Measurements from ENCODE around the gene SIRT5.

SIRT5 gene

DNA sequence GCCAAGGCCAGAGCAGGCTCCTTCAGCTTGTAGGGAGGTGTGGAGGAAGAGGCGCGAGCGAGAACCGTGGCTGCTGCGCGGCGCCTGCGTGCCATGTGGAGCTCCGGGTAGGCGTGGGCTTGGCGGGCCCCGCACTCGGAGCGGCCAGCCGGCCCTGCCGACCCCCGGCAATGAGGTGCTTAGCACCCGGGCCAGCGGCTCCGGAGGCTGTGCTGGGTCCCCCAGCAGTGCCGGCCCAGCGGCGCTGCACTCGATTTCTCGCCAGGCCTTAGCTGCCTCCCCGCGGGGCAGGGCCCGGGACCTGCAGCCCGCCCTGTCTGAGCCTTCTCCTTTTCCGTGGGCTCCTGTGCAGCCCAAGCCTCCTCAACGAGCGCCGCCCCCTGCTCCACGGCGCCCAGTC lies 32.9 kb upstream of the SIRT5 start:
- Histone ChIP-seq H3K79me2 (ENCODE audit: low read length) (no peaks in the 10 kb centered on the region), H3K27me3 (ENCODE audit: low read depth, low read length) (no peaks in the 10 kb centered on the region), H3K4me2 (ENCODE audit: low read length) (no peak overlapping the region), H3K36me3 (replicated peaks; ENCODE audit: low read depth, low read length) (no peaks in the 10 kb centered on the region), H4K20me1 (ENCODE audit: insufficient read depth, low read length) (no peaks in the 10 kb centered on the region), H2AFZ (ENCODE audit: low read depth, low read length) (no peak overlapping the region), H3K4me3 (ENCODE audit: low read length) (no peak overlapping the region), H3K9ac (ENCODE audit: low read length) (no peak overlapping the region), H3K4me1 (ENCODE audit: low read length) (no peaks in the 10 kb centered on the region), H3K27ac (ENCODE audit: low read length) (no peak overlapping the region), H3K9me3 (ENCODE audit: insufficient read depth, low read length) (no peaks in the 10 kb centered on the region)
- no peak for TF ChIP-seq EZH2phosphoT487 (IDR thresholded peaks at IDR 0.05; ENCODE audit: low read depth)
- TF ChIP-seq, protein P1, sequence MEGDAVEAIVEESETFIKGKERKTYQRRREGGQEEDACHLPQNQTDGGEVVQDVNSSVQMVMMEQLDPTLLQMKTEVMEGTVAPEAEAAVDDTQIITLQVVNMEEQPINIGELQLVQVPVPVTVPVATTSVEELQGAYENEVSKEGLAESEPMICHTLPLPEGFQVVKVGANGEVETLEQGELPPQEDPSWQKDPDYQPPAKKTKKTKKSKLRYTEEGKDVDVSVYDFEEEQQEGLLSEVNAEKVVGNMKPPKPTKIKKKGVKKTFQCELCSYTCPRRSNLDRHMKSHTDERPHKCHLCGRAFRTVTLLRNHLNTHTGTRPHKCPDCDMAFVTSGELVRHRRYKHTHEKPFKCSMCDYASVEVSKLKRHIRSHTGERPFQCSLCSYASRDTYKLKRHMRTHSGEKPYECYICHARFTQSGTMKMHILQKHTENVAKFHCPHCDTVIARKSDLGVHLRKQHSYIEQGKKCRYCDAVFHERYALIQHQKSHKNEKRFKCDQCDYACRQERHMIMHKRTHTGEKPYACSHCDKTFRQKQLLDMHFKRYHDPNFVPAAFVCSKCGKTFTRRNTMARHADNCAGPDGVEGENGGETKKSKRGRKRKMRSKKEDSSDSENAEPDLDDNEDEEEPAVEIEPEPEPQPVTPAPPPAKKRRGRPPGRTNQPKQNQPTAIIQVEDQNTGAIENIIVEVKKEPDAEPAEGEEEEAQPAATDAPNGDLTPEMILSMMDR (IDR thresholded peaks at IDR 0.05; ENCODE audit: low read depth, low read length): no peak

DNA sequence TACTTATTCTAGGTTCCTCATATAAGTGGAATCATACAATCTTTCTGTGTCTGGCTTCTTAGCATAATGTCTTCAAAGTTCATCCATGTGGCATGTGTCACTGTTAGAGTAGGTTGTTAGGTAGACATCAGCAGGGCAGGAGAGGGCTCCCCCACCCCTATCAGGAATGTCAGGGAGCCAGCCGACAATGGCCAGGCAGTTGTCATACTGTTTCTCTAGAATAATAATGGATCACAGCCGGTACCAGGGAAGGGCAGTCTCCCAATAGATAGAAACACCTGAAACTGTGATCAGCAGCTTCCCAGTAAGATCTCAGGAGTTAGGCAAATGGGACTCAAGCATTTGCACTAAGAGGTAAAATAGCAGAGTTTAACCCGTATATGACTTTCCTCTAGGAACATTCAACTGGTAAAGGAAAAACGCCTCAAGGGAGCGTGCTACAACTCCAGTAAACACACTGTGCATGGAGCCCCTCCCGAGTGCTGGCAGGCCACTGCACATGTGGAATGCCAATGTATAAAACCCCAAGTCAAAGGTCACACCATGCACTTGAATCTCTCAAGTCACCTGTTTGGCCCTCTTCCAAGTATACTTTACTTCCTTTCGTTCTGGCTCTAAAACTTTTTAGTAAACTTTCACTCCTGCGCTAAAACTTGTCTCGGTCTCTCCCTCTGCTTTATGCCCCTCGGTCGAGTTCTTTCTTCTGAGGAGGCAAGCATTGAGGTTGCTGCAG lies 29.8 kb upstream of the SIRT5 start:
- Histone ChIP-seq H3K79me2 (ENCODE audit: low read length) (no peaks in the 10 kb centered on the region), H2AFZ (ENCODE audit: low read depth, low read length) (no peak overlapping the region), H3K4me1 (ENCODE audit: low read length) (no peaks in the 10 kb centered on the region), H3K9ac (ENCODE audit: low read length) (no peak overlapping the region), H3K36me3 (replicated peaks; ENCODE audit: low read depth, low read length) (no peaks in the 10 kb centered on the region), H3K4me2 (ENCODE audit: low read length) (no peak overlapping the region), H3K9me3 (ENCODE audit: insufficient read depth, low read length) (no peaks in the 10 kb centered on the region), H3K27me3 (ENCODE audit: low read depth, low read length) (no peaks in the 10 kb centered on the region), H4K20me1 (ENCODE audit: insufficient read depth, low read length) (no peaks in the 10 kb centered on the region), H3K27ac (ENCODE audit: low read length) (no peak overlapping the region), H3K4me3 (ENCODE audit: low read length) (no peak overlapping the region)
- TF ChIP-seq EZH2phosphoT487 (IDR thresholded peaks at IDR 0.05; ENCODE audit: low read depth): no peak
- TF ChIP-seq, protein P1 (IDR thresholded peaks at IDR 0.05; ENCODE audit: low read depth, low read length): no peak

DNA sequence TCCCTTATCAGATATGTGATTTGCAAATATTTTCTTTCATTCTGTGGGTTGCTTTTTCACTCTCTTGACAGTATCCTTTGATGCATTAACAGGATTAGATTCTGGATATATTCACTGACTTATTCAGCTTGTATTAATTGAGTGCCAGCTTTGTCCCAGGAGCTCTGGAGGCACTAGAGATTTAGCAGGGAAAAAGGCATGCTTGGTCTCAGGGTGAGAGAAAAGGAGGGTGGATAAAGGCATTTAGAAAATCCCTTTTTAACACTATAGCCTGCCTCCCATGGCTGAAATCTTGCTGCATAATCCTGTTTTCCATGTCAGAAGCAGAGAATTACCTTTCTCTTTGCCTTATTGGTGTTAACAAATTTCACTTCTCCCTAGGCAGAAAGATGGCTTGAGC lies 28.5 kb upstream of the SIRT5 start:
- no peaks in the 10 kb centered on the region for H3K9me3 ChIP-seq (ENCODE audit: insufficient read depth, low read length)
- H3K79me2 ChIP-seq (ENCODE audit: low read length): no peaks in the 10 kb centered on the region
- H3K36me3 ChIP-seq (replicated peaks; ENCODE audit: low read depth, low read length): no peaks in the 10 kb centered on the region
- no peak overlapping the region for H3K27ac ChIP-seq (ENCODE audit: low read length)
- H3K9ac ChIP-seq (ENCODE audit: low read length): no peak overlapping the region
- H4K20me1 ChIP-seq (ENCODE audit: insufficient read depth, low read length): no peaks in the 10 kb centered on the region
- no peak overlapping the region for H3K4me3 ChIP-seq (ENCODE audit: low read length)
- no peaks in the 10 kb centered on the region for H3K4me1 ChIP-seq (ENCODE audit: low read length)
- TF ChIP-seq, protein P1 (IDR thresholded peaks at IDR 0.05; ENCODE audit: low read depth, low read length): no peak
- no peak for TF ChIP-seq EZH2phosphoT487 (IDR thresholded peaks at IDR 0.05; ENCODE audit: low read depth)
- H3K4me2 ChIP-seq (ENCODE audit: low read length): no peak overlapping the region
- no peak overlapping the region for H2AFZ ChIP-seq (ENCODE audit: low read depth, low read length)
- H3K27me3 ChIP-seq (ENCODE audit: low read depth, low read length): no peaks in the 10 kb centered on the region

DNA sequence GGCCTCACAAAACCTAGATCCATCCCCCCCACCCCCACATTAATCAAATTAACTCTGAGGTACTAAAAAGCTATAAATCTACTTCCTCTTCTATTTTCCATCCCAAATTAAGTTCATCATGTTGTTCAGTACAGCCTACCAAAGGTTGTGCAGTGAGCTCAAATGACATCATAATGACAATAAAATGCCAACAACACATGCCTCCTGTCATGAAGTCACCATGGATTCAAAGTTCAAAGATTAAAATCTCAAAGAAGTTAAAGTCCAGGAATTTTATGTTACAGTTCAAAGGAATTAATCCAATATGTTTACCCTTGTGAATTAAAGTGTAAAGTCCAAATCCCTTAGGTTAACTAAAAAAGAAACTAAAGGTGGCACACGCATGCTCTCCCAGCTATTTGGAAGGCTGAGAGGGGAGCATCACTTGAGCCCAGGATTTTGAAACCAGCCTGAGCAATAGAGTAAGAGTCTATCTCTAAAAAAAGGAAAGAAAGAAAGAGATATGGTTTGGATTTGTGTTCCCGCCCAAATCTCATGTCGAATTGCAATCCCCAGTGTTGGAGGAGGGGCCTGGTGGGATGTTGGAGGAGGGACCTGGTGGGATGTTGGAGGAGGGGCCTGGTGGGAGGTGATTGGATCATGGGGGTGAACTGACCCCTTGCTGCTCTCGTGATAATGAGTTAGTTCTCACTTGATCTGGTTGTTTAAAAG lies 25.7 kb upstream of the SIRT5 start:
- Histone ChIP-seq H4K20me1 (ENCODE audit: insufficient read depth, low read length) (no peaks in the 10 kb centered on the region), H3K27me3 (ENCODE audit: low read depth, low read length) (no peaks in the 10 kb centered on the region), H3K9ac (ENCODE audit: low read length) (no peak overlapping the region), H3K9me3 (ENCODE audit: insufficient read depth, low read length) (no peaks in the 10 kb centered on the region), H3K4me3 (ENCODE audit: low read length) (no peak overlapping the region), H3K4me1 (ENCODE audit: low read length) (no peaks in the 10 kb centered on the region), H3K4me2 (ENCODE audit: low read length) (no peak overlapping the region), H3K79me2 (ENCODE audit: low read length) (no peaks in the 10 kb centered on the region), H3K27ac (ENCODE audit: low read length) (no peak overlapping the region), H2AFZ (ENCODE audit: low read depth, low read length) (no peak overlapping the region), H3K36me3 (replicated peaks; ENCODE audit: low read depth, low read length) (no peaks in the 10 kb centered on the region)
- TF ChIP-seq, protein P1 (IDR thresholded peaks at IDR 0.05; ENCODE audit: low read depth, low read length): no peak
- TF ChIP-seq EZH2phosphoT487 (IDR thresholded peaks at IDR 0.05; ENCODE audit: low read depth): no peak

All from OCI-LY3 (cell line).